Testis (tissue), 3 donors: ENCODE measurements around the gene DOC2A. TPM values are rescaled to one million over a fixed set of nuclear protein-coding genes. Genes with fewer than 3 reads are reported as not detected.

ENCODE experiments used
- DNase-seq: peaks from one replicate; pipeline ENCODE4 v3.0.0-alpha.2; 2019
- H3K27ac ChIP-seq, 2 donors: fragments of 200-600 bp; sonication (generic); one replicate each; pipeline ENCODE4 v1.5.1; 2019
- H3K27me3 ChIP-seq: fragments of 200-600 bp; sonication (generic); one replicate; pipeline ENCODE4 v1.5.1; 2019
- H3K36me3 ChIP-seq: fragments of 200-600 bp; sonication (generic); one replicate; pipeline ENCODE4 v1.5.1; 2017; ENCODE audit warnings: low read depth; ENCODE audit errors: missing control alignments
- H3K4me1 ChIP-seq: fragments of 200-600 bp; sonication (generic); one replicate; pipeline ENCODE4 v1.5.1; 2019
- H3K4me3 ChIP-seq, 2 donors: fragments of 200-600 bp; sonication (generic); one replicate each; pipeline ENCODE4 v1.5.1; 2017 to 2019
- H3K9me3 ChIP-seq: fragments of 200-600 bp; sonication (generic); one replicate; pipeline ENCODE4 v1.5.1; 2017
- CTCF ChIP-seq, 3 experiments: fragments of 450-650 bp in 2 of 3; fragments of 200-600 bp in 1 of 3; sonication (generic) in 1 of 3; IDR thresholded peaks; one replicate each; pipeline ENCODE4 v1.5.1; 2016 to 2019; ENCODE audit warnings: antibody characterized with exemption in 3 of 3, mild to moderate bottlenecking in 2 of 3, moderate library complexity in 1 of 3
- POLR2A ChIP-seq: fragments of 450-650 bp; IDR thresholded peaks from one replicate; pipeline ENCODE4 v1.6.1; 2017; ENCODE audit warnings: antibody characterized with exemption, mild to moderate bottlenecking, moderate library complexity
- WGBS, 2 donors: methylation state at CpG; one replicate each; pipeline ENCODE4 v1.1.5; 2018; 5-methylcytosine and 5-hydroxymethylcytosine counted together
- intact Hi-C: fragments of 100-400 bp; cut with DNase I; formaldehyde crosslinking; loops from one replicate; pipeline ENCODE4 v1.15.1; 2023; ENCODE audit warnings: low total_unique reads
- polyA plus RNA-seq: library from polyadenylated mRNA; stranded (reverse); fragments of 350-450 nt; fragmentation: Illumina TruSeq; extraction: RNeasy Lipid Tissue Mini Kit (QIAGEN cat#74804); gene quantifications from one replicate; pipeline ENCODE4 v1.2.3, GENCODE V29; 2014; ENCODE audit warnings: low read depth, low replicate concordance; ENCODE audit not compliant: insufficient read depth
- total RNA-seq, 2 donors: library from RNA; depleted of rRNA; stranded (reverse); fragments of >200 nt; gene quantifications; one replicate each; pipeline ENCODE4 v1.2.3, GENCODE V29; 2016

DOC2A gene
- total and polyA plus RNA-seq, 3 donors from 2014 or later = 28.3 to 75.1 (median 45.3) TPM

DNA sequence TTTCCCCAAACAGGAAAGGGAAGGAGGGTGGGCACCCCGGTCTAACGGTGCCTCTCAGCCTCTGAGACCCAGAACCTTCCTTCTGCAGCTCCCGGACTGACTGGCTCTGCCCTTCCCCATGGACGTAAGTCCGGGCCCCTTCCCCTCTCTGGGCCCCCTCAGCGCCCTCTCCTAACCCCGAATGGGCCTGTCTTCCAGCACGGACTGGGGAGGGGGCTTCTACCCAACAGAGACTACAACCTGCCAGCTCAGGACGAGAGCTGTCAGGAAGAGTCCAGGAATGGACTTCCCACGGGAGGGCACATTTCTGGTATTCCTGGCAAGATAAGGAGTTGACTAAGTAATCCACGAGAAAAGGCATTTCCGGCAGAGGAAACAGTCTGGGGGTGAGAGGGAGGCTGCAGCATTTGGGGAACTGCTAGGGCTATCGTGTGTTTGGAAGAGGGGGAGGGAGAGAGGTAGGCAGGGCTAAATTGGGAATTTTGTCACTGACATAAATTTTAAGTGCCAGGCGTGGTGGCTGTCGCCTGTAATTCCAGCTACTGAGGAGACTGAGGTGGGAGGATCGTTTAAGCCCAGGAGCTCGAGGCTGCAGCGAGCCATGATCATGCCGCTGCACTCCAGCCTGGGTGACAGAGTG is 42.7 kb upstream of the DOC2A start:
- H3K4me3 ChIP-seq = peak overlapping the region; percentile 59 to 75
- H3K9me3 ChIP-seq = no peaks in the 10 kb centered on the region
- TF ChIP-seq POLR2A (no peak), CTCF (IDR thresholded peaks at IDR 0.05) (no peak)
- intact Hi-C loops = no loop called here
- DNase-seq = no peak
- H3K4me1 ChIP-seq = peaks cover 7% of the 10 kb centered on the region
- peak overlapping the region in 1 of 2 donors; percentile 5 for H3K27ac ChIP-seq
- no peaks in the 10 kb centered on the region for H3K27me3 ChIP-seq
- WGBS, 2 donors = 1 to 4% methylated on average over 16 to 18 of the region's 19 CpGs
- H3K36me3 ChIP-seq = no peaks in the 10 kb centered on the region

DNA sequence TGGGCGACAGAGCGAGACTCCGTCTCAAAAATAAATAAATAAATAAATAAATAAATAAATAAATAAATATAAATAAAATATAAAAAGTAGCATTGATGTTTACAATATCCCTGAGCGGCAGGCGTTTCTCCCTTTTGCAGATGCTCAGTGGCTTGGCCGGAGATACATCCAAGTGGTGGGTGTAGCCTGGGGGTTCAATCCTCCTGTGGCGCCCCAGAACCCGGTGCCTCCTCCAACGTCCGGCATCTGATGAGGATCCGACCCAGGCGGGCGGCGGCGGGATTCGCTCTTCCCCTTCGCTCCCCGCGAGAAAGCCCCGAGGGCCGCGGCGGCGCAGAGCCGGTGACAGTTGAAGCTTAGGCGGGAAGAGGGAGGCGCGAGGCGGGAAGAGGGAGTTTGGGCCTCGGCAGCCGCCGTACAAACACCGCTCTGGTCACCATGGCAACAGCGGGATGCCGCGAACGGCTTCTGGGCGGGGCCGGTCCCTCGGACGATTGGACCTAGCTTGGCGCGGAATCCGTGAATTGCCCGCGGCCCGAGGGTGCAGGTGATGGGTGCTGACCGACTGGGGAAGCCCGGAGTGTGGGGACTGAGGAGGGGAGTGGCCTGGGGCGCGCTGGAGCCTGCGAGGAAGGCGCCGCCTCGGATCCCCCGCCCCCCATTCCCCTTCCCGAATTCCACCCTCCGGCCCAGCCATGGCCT is 42.0 kb upstream of the DOC2A start:
- Histone ChIP-seq H3K4me3 (peak overlapping the region; percentile 59 to 75), H3K4me1 (peaks cover 7% of the 10 kb centered on the region), H3K27ac (peak overlapping the region in 1 of 2 donors; percentile 5), H3K27me3 (no peaks in the 10 kb centered on the region), H3K36me3 (no peaks in the 10 kb centered on the region), H3K9me3 (no peaks in the 10 kb centered on the region)
- intact Hi-C loops = no loop called here
- peak; percentile 91 for DNase-seq
- peak in 2 of 3 experiments; percentile 4 to 39 for TF ChIP-seq CTCF (IDR thresholded peaks at IDR 0.05)
- no peak for TF ChIP-seq POLR2A
- 5 to 6% methylated on average over 32 to 46 of the region's 58 CpGs for WGBS, 2 donors

DNA sequence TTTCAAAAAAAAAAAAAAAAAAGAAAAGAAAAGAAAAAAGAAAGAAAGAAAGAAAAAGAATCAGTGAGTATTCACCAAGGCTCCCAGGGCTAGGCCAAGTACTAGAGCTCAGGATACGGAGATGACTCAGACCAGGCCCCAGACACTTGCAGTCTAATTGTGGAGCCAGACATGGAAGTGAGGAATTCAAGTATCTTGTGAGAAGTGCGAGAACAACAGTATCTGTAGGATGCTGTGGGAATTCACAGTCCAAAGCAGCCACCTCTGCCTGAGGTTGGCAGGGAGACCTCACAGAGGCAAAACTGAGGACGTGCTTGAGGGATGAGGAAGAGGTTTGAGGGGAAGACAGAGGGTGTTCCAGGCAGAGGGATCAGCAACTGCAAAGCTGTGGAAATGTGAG is 40.7 kb upstream of the DOC2A start:
- Histone ChIP-seq H3K9me3 (no peaks in the 10 kb centered on the region), H3K36me3 (no peaks in the 10 kb centered on the region), H3K4me1 (peaks cover 7% of the 10 kb centered on the region), H3K27me3 (no peaks in the 10 kb centered on the region), H3K4me3 (no peak overlapping the region), H3K27ac (no peak overlapping the region)
- 79 to 81% methylated on average over 3 of the region's 3 CpGs for WGBS, 2 donors
- TF ChIP-seq POLR2A (no peak), CTCF (IDR thresholded peaks at IDR 0.05) (no peak)
- no peak for DNase-seq
- intact Hi-C loops = no loop called here

- Histone ChIP-seq H3K4me3 (no peak overlapping the region), H3K27ac (no peak overlapping the region), H3K27me3 (no peaks in the 10 kb centered on the region), H3K36me3 (no peaks in the 10 kb centered on the region), H3K9me3 (no peaks in the 10 kb centered on the region), H3K4me1 (peaks cover 7% of the 10 kb centered on the region)
- no peak for DNase-seq
- TF ChIP-seq POLR2A (no peak), CTCF (IDR thresholded peaks at IDR 0.05) (no peak)
- 91 to 98% methylated on average over 8 of the region's 8 CpGs for WGBS, 2 donors
- intact Hi-C loops = no loop called here
Measured at GRCh38 chr16:30049871-30050270, 39.0 kb upstream of the DOC2A start.

DNA sequence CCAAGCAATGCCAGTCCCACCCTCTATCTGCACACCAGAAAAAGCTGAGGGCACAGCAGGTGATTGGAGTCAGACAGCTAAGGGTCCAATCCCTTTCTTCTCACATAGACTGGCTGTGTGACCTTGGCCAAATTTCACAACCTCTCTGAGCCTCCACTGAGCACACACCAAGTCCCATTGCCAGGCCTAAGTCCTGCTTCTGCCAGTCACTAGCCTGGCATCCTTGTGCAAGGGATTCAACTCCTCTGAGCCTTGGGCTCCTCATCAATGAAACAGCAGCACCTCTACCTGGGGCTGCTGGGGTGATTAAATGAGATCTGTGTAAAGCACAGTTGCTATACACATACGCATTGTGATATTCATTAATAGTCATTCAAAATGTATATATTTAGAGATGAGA is 35.8 kb upstream of the DOC2A start:
- H3K36me3 ChIP-seq = no peaks in the 10 kb centered on the region
- WGBS, 2 donors = 91 to 100% methylated on average over 1 of the region's 1 CpG
- H3K4me1 ChIP-seq = no peaks in the 10 kb centered on the region
- no peak for DNase-seq
- H3K27ac ChIP-seq = no peak overlapping the region
- intact Hi-C loops = no loop called here
- no peak overlapping the region for H3K4me3 ChIP-seq
- no peak for TF ChIP-seq CTCF (IDR thresholded peaks at IDR 0.05)
- no peak for TF ChIP-seq POLR2A
- no peaks in the 10 kb centered on the region for H3K9me3 ChIP-seq
- no peaks in the 10 kb centered on the region for H3K27me3 ChIP-seq
